Testis (tissue), 3 donors: ENCODE results near the gene CENATAC. TPM values are rescaled to one million over a fixed set of nuclear protein-coding genes. Genes with fewer than 3 reads are reported as not detected.
"Not testable (repeated sequence)": the region's sequence is repeated elsewhere in the genome, so short reads cannot be mapped to it uniquely, and the experiment has no call there.

Experiments
- DNase-seq: peaks from one replicate; pipeline ENCODE4 v3.0.0-alpha.2; 2019
- H3K27ac ChIP-seq, 2 donors: fragments of 200-600 bp; sonication (generic); one replicate each; pipeline ENCODE4 v1.5.1; 2019
- H3K27me3 ChIP-seq: fragments of 200-600 bp; sonication (generic); one replicate; pipeline ENCODE4 v1.5.1; 2019
- H3K36me3 ChIP-seq: fragments of 200-600 bp; sonication (generic); one replicate; pipeline ENCODE4 v1.5.1; 2017; ENCODE audit warnings: low read depth; ENCODE audit errors: missing control alignments
- H3K4me1 ChIP-seq: fragments of 200-600 bp; sonication (generic); one replicate; pipeline ENCODE4 v1.5.1; 2019
- H3K4me3 ChIP-seq, 2 donors: fragments of 200-600 bp; sonication (generic); one replicate each; pipeline ENCODE4 v1.5.1; 2017 to 2019
- H3K9me3 ChIP-seq: fragments of 200-600 bp; sonication (generic); one replicate; pipeline ENCODE4 v1.5.1; 2017
- CTCF ChIP-seq, 3 experiments: fragments of 450-650 bp in 2 of 3; fragments of 200-600 bp in 1 of 3; sonication (generic) in 1 of 3; IDR thresholded peaks; one replicate each; pipeline ENCODE4 v1.5.1; 2016 to 2019; ENCODE audit warnings: antibody characterized with exemption in 3 of 3, mild to moderate bottlenecking in 2 of 3, moderate library complexity in 1 of 3
- POLR2A ChIP-seq: fragments of 450-650 bp; IDR thresholded peaks from one replicate; pipeline ENCODE4 v1.6.1; 2017; ENCODE audit warnings: antibody characterized with exemption, mild to moderate bottlenecking, moderate library complexity
- WGBS, 2 donors: methylation state at CpG; one replicate each; pipeline ENCODE4 v1.1.5; 2018; 5-methylcytosine and 5-hydroxymethylcytosine counted together
- intact Hi-C: fragments of 100-400 bp; cut with DNase I; formaldehyde crosslinking; loops from one replicate; pipeline ENCODE4 v1.15.1; 2023; ENCODE audit warnings: low total_unique reads
- polyA plus RNA-seq: library from polyadenylated mRNA; stranded (reverse); fragments of 350-450 nt; fragmentation: Illumina TruSeq; extraction: RNeasy Lipid Tissue Mini Kit (QIAGEN cat#74804); gene quantifications from one replicate; pipeline ENCODE4 v1.2.3, GENCODE V29; 2014; ENCODE audit warnings: low read depth, low replicate concordance; ENCODE audit not compliant: insufficient read depth
- total RNA-seq, 2 donors: library from RNA; depleted of rRNA; stranded (reverse); fragments of >200 nt; gene quantifications; one replicate each; pipeline ENCODE4 v1.2.3, GENCODE V29; 2016

Gene CENATAC
- total and polyA plus RNA-seq, 3 donors from 2014 or later: 16.6 to 74.9 (median 54.8) TPM

DNA sequence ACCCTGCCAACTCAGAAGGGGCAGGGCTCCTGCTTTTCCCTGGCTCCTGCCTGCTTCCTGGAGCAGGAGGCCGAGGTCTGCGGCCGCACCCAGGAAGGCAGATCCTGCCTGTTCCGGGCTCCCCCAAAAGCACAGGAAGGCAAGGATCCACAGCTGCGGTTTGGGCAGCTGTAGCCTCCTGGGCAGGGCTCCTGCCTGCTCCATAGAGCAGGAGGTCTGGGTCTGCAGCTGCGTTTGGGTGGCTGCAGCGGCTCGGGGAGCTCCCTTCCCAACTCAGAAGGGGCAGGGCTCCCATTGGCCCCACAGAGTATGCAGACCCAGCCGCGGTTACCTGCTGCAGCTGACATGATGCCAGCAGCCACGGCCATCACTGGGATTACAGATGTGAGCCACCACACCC lies 36.3 kb upstream of the CENATAC start:
- Histone ChIP-seq H3K27ac (no peak overlapping the region), H3K27me3 (no peaks in the 10 kb centered on the region), H3K9me3 (no peaks in the 10 kb centered on the region), H3K4me3 (no peak overlapping the region), H3K36me3 (no peaks in the 10 kb centered on the region), H3K4me1 (no peaks in the 10 kb centered on the region)
- 70 to 77% methylated on average over 4 to 7 of the region's 11 CpGs for WGBS, 2 donors
- intact Hi-C loops: no loop called here
- no peak for TF ChIP-seq CTCF (IDR thresholded peaks at IDR 0.05)
- TF ChIP-seq POLR2A: no peak
- DNase-seq: no peak

DNA sequence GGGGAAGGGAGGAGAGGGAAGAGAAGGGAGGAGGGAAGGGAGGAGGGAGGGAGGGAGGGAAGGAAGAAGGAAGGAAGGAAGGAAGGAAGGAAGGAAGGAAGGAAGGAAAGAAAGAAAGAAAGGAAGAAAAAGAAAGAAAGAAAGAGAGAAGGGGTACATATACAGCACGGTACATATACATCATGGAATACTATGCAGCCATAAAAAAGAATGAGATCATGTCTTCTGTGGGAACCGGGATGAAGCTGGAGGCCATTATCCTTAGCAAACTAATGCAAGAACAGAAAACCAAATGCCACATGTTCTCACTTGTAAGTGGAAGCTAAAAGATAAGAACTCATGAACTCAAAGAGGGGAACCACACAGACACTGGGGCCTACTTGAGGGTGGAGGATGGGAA lies 28.4 kb upstream of the CENATAC start:
- WGBS, 2 donors: 90 to 95% methylated on average over 2 of the region's 2 CpGs
- H3K36me3 ChIP-seq, H3K4me3 ChIP-seq, intact Hi-C loops, H3K4me1 ChIP-seq, H3K9me3 ChIP-seq, H3K27me3 ChIP-seq, DNase-seq, H3K27ac ChIP-seq: not testable (repeated sequence)

DNA sequence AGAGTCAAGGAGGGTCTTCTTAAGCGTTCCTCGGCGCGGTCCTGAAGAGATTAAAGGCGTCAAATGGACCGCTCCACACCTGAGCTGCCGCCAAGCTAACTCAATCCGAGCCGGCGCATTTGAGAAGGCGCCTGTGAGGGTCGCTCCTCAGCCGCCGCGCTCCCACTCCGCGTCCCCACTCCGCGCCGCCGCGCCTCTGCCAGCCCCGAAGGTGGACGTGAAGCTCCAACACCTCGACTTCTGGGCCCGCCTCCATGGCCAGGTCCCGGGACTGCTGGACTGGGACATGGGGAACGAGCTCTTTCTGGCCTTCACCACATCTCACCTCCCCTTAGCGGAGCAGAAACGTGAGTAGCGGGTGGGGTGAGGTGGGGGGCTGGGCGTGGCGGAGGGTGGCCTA lies 26.3 kb upstream of the CENATAC start, which contains the start of gene FOXR1:
TSS of gene FOXR1 (plus strand) at position 116 of the 400 bp plus-strand sequence. CDS start at position 287, 171 bp downstream.
- intact Hi-C loops: no loop called here
- no peaks in the 10 kb centered on the region for H3K36me3 ChIP-seq
- no peak within 1 kb of the TSS for H3K27ac ChIP-seq
- DNase-seq: peak; percentile 26
- H3K27me3 ChIP-seq: peaks cover 3% of the 10 kb centered on the region
- peak within 1 kb of the TSS; percentile 22 to 43 for H3K4me3 ChIP-seq
- no peak for TF ChIP-seq POLR2A
- no peak for TF ChIP-seq CTCF (IDR thresholded peaks at IDR 0.05)
- no peaks in the 10 kb centered on the region for H3K9me3 ChIP-seq
- no peaks in the 10 kb centered on the region for H3K4me1 ChIP-seq
- WGBS, 2 donors: 32 to 63% methylated on average over 13 to 33 of the region's 33 CpGs

DNA sequence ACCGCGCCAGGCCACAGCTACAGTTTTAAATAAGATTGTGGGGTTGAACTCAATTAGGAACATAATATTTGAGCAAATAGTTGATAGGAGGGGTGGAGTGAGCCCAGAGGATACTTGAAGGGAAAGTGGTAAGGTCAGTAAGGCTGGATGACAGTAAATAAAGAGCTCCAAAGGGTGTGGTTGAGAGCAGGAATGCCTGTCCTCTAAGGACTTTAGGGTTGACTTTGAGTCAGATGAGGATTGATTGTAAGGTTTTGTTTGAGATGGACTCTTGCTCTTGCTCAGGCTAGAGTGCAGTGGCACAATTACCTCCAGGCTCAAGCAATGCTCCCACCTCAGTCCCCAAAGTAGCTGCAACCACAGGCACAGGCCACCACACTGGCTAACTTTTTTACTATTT lies 24.0 kb upstream of the CENATAC start:
- 100% methylated on average over 2 of the region's 2 CpGs for WGBS, 2 donors
- intact Hi-C loops: no loop called here
- Histone ChIP-seq H3K4me1 (no peaks in the 10 kb centered on the region), H3K36me3 (no peaks in the 10 kb centered on the region), H3K9me3 (no peaks in the 10 kb centered on the region), H3K27ac (no peak overlapping the region), H3K27me3 (peaks cover 3% of the 10 kb centered on the region), H3K4me3 (no peak overlapping the region)
- no peak for TF ChIP-seq CTCF (IDR thresholded peaks at IDR 0.05)
- TF ChIP-seq POLR2A: no peak
- no peak for DNase-seq

DNA sequence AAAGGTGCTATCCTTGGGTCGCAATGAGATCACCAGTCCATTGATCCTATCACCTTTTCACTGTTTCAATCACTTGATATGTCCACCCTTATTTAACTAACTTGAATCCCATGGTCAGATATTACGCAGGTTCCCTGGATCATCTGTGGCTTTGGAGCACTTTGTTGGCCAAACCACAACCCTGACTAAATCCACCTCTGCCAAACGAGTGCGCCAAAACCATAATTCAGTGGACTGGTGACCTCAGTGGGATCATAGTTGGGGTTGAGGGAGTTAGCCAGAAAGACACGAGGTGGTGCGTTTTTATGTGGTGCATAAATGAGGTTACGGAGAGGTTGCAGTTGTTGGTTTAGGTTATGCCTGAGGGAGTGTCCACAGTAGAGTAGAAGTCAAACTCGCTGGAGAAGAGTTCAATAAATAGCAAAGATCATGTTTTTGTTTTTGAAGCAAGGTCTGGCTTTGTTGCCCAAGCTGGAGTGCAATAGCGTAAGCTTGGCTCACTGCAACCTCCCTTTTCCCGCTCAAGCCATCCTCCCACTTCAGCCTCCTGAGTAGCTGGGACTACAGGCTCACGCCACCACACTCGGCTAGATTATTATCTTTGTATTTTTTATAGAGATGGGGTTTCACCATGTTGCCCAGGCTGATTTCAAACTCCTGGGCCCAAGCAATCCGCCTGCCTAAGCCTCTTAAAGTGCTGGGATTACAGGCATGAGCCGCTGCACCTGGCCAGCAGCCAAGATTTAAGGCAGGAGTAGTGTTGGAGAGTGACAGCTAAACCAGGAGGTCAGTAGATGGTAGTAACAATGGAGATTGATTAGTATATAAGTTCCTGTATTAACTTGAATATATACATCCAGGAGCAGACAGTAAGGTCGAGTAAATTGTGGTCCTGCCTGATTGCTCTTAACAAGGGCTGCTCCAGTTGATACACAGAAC lies 21.9 kb upstream of the CENATAC start:
- intact Hi-C loops: no loop called here
- no peak for TF ChIP-seq POLR2A
- TF ChIP-seq CTCF (IDR thresholded peaks at IDR 0.05): no peak
- H3K27ac ChIP-seq: no peak overlapping the region
- H3K9me3 ChIP-seq: no peaks in the 10 kb centered on the region
- no peak overlapping the region for H3K4me3 ChIP-seq
- no peaks in the 10 kb centered on the region for H3K27me3 ChIP-seq
- no peak for DNase-seq
- 85 to 88% methylated on average over 15 of the region's 15 CpGs for WGBS, 2 donors
- H3K4me1 ChIP-seq: peaks cover 8% of the 10 kb centered on the region
- H3K36me3 ChIP-seq: no peaks in the 10 kb centered on the region
